ENCODE results near the gene CD248.

DNA sequence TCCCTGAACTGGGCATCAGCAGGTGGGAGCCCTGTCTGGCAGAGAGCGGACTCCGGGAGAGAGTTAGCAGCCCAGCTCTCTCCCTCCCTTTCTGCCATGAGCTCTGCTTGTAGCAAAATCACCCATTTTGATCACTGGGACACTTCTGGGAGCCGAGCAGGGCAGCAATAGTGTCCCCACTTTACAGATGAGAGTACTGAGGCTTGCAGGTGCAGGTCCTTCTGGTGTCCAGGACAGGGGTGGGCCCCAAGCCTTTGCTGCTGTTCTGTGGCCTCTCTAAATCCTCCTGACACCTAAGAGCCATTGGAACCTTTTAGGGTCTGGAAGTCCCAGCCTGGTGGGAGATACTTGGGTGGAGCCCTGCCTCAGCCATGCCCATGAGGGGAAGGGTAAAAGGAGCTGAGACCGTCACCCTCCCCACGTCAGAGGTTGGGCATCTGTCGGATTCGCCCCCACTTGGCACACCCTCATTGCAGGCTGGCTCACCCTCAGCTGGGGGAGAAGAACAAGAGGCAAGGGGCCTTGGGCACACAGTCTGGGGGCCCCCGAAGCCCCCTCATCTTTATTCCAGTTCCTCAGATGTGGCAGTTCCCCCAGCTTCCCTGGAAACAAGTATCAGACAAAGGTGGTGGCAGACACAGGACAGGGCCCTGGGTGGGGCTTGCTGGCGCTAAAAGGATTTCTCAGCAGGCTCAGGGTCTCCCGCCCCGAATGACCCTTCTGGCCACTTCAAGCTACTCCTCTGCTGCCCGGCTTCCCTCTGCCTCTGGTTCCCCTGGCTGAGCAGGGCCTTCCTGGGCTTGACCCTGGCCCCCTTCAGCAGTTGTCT, 14.9 kb upstream of the CD248 start:
- TF ChIP-seq, protein P1, sequence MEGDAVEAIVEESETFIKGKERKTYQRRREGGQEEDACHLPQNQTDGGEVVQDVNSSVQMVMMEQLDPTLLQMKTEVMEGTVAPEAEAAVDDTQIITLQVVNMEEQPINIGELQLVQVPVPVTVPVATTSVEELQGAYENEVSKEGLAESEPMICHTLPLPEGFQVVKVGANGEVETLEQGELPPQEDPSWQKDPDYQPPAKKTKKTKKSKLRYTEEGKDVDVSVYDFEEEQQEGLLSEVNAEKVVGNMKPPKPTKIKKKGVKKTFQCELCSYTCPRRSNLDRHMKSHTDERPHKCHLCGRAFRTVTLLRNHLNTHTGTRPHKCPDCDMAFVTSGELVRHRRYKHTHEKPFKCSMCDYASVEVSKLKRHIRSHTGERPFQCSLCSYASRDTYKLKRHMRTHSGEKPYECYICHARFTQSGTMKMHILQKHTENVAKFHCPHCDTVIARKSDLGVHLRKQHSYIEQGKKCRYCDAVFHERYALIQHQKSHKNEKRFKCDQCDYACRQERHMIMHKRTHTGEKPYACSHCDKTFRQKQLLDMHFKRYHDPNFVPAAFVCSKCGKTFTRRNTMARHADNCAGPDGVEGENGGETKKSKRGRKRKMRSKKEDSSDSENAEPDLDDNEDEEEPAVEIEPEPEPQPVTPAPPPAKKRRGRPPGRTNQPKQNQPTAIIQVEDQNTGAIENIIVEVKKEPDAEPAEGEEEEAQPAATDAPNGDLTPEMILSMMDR (IDR thresholded peaks at IDR 0.05), result no peak
- no peak for TF ChIP-seq POLR2A (IDR thresholded peaks at IDR 0.05)

Measured in heart left ventricle (tissue), 13 donors.